Cardiac fibroblast (primary cell): Measurements from ENCODE around the gene AFG1L.
"Not testable (repeated sequence)": the region's sequence is repeated elsewhere in the genome, so short reads cannot be mapped to it uniquely, and the experiment has no call there.

Experiments
- DNase-seq, 2 donors: peaks; one replicate each; pipeline versions ENCODE4 v3.0.0 to v3.0.0-alpha.2; 2010; ENCODE audit warnings: low read depth in 2 of 2
- H3K4me3 ChIP-seq, 2 donors: replicated peaks in 1 of 2; 1 replicate in 1 of 2; 2 replicates in 1 of 2; pipeline ENCODE4 v1.5.1; 2011; ENCODE audit warnings: low read depth in 2 of 2, low read length in 2 of 2, mild to moderate bottlenecking in 2 of 2, moderate library complexity in 1 of 2
- TF ChIP-seq, protein P1 (sequence below): IDR thresholded peaks from one replicate; pipeline ENCODE4 v1.5.1; 2011; ENCODE audit warnings: low read depth, mild to moderate bottlenecking, low read length, inconsistent platforms

Gene AFG1L

DNA sequence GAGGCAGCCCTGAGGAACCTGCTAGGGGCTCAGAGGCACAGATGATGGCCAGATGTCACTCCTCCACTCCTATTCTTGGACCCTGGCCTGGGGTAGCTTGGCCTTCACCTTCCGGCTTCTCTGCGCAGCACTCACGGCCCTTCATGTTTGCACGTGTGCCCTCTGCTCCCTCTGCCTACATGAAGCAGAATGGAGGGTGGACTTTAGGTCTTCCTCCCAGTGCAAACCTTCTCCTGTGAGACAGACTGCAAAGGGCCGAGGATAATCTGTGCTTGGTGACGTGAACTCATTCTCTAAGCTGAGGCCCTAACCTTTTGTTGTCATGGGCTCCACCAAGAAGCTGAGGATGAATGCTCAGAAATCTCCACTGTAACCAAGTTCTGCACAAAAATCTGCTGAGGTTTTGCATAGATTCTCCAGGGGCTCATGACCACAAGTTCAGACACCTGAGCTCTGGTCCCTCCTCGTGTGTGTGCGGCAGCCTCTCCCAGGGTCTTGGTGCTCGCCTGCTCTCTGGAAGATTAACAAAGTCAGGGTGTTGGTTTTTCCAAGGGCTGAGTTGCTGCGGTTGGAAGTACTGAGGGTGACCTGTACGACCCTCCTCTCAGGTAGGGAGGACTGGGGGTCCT is 240.4 kb downstream of the AFG1L start:
- no peak for DNase-seq
- H3K4me3 ChIP-seq, result no peak overlapping the region
- TF ChIP-seq, protein P1, sequence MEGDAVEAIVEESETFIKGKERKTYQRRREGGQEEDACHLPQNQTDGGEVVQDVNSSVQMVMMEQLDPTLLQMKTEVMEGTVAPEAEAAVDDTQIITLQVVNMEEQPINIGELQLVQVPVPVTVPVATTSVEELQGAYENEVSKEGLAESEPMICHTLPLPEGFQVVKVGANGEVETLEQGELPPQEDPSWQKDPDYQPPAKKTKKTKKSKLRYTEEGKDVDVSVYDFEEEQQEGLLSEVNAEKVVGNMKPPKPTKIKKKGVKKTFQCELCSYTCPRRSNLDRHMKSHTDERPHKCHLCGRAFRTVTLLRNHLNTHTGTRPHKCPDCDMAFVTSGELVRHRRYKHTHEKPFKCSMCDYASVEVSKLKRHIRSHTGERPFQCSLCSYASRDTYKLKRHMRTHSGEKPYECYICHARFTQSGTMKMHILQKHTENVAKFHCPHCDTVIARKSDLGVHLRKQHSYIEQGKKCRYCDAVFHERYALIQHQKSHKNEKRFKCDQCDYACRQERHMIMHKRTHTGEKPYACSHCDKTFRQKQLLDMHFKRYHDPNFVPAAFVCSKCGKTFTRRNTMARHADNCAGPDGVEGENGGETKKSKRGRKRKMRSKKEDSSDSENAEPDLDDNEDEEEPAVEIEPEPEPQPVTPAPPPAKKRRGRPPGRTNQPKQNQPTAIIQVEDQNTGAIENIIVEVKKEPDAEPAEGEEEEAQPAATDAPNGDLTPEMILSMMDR, result no peak

DNA sequence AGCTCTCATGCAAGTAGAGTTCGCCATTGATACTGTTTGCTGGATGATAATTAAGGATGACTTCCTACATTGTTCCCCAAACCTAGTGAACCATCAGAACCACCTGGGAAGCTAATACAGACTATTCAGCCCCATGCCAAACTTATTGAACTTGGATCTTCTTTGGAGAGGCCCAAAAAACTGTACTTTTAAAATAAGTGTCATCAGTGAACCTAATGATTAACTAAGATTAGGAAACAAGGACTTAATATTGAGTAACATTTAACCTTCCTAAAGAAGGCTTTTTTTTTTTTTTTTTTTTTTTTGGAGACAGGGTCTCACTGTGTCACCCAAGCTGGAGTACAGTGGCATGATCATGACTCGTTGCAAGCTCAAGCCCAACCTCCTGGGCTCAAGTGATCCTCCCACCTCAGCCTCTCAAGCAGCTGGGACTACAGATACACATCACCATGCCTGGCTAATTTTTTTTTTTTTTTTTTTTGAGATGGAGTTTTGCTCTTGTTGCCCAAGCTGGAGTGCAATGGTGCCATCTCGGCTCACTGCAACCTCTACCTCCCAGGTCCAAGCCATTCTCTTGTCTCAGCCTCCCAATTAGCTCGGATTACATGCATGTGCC is 241.2 kb downstream of the AFG1L start:
- DNase-seq, H3K4me3 ChIP-seq: not testable (repeated sequence)

DNA sequence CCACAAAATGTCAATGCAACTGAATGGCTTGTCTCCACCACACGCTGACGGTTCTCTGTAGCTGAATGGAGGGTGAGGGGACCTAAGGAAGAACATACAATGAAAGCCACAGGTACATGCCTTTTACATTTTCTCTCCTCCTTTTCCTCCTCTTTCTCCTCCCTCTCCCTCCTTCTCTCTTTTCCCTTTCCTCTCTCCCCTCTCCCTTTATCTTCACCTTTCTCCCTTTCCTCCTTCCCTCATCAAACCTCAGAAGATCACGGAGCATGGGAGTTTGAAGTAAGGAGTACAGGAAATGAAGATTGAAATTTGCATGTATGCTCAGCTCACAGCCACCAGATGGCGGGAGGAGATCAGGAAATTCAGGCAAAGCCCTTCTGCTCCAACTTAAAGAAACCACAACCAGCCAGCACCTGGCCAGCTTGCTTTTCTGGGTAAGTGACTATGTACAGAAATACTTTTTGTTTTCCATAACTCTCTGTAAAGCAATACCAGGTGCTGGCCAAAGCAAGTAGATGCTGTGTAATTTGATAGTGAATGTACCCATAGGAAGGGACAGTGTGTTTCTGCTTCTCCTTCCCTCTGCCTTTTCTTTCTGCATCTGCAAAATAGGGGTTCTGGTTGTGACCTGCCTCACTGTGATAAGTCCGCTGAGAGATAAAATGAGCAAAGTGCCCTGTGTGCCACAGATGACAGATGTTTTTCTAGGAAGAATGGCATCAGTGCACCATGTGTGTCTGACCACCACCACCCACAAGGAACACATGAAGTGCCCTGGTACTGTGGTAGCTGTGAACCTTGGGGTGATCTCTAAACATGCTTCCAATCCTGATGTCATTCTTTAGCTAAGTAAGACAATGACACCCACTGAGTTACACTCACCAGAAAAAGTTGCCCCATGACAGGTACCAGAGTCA is 247.2 kb downstream of the AFG1L start:
- H3K4me3 ChIP-seq, result no peak overlapping the region
- peak; percentile 89 to 90 for DNase-seq

DNA sequence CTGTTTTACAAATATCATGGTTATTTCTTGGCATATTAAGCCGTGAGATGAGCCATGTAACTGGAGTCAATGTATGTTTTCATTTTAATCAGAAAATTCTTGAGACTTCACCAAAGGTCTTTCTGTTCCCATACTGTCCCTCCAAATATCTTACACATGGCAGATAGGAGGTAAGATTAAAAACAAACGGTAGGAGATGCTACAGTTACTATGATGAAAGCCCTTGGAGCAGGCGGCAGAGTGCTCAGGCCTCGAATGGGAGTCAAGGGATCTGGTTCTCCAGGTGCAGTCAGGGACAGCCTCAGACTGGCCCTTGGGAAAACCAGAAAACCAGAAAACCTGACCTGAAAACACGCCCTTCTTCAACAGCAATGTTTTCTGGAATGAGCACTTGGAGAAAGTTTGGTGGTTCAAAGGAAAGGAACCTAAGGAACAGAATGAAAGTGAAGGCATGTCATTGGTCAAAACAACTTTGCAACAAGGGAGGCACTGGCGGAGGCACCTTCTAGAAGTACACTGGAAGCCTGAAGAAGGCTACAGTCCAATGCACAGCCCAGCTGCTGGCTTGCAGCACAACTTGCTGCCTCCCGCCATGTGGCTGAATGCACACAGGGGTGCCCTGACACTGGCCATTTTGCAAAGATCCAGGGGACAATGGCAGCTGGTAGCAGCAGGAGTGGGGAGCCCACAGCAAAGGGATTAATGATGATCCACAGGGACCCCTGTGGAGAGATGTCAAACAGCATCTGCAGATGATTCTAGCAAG is 248.5 kb downstream of the AFG1L start:
- TF ChIP-seq, protein P1, result no peak
- H3K4me3 ChIP-seq, result no peak overlapping the region
- DNase-seq, result no peak

More for the DNA sequence above, 247.2 kb downstream of the AFG1L start:
- TF ChIP-seq, protein P1, result peak; percentile 83

DNA sequence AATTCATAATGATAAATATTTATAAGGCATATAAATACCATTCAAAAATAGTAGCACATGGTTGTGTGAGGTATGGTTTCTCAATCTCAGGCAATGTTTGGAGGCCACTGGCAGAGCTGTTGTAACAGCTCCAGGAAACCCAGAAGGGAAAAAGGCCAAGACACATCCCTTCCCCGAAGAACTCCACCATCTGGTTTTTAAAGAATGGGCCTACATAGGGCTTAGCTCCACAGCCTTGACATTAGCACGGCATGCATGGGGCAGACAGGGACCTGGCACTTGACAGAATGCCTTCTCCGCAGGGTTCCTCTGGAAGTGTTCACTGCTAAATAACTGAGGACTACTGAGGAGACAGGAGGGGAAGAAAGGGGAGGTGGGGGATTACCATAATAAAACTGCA is 249.8 kb downstream of the AFG1L start:
- DNase-seq, result peak; percentile 33 to 74
- TF ChIP-seq, protein P1, result no peak
- H3K4me3 ChIP-seq, result no peak overlapping the region

DNA sequence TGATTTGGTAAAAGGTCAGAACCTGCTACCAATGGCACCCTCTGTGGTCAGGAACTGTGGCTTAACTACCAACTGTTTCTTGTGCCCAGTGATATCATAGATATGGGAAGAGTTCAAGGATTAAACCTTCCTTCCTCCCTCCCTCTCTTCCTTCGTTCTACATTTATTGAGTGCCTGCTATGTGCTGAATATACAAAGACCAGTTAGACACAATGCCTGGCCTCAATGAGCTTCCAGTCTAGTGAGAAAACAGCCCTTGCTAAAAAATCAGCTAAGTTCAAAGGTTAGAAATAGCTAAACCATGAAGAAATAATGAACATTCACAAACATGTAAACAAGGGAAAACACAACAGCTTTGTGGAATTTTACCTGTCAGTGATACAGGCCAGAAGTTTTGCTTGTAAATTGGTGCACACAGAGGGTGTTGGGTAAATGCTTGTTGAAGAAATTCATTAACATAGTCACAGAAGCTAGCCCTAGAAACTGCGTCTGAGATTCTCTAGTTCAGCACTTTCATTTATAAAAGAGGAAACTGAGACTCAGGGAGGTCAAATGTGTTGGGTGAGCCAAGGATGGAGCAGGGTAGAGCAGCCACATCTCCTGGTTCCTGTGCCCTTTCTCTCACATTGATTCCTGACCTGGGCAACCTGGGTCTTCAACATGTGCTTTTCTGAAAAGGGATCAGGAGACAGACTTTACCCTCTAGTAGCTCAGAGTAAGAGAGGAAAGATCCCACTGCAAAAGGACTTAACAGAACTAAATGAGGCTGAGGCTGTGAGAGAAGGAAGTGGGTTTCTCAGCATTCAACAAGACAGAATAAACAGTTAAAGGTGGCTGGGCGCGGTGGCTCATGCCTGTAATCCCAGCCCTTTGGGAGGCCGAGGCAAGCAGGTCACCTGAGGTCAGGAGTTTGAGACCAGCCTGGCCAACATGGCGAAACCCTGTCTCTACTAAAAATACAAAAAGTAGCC is 251.5 kb downstream of the AFG1L start:
- H3K4me3 ChIP-seq, result no peak overlapping the region
- TF ChIP-seq, protein P1, result no peak
- DNase-seq, result no peak
